Hematopoietic multipotent progenitor cell treated with erythropoietin and hydrocortisone succinate and interleukin-3 and kit ligand, for 15 days (in vitro differentiated cells): ENCODE results near the gene SPRING1.

Source experiments
- DNase-seq: peaks from one replicate; pipeline ENCODE4 v3.0.0-alpha.2; 2015; ENCODE audit warnings: low spot score

Gene SPRING1

GRCh38 chr12:116708826-116709756 lies 28.8 kb downstream of the SPRING1 start:
- DNase-seq, result peak; percentile 17

- no peak for DNase-seq
Observed at GRCh38 chr12:116707751-116708150, 30.1 kb downstream of the SPRING1 start.

GRCh38 chr12:116703214-116703795 lies 34.6 kb downstream of the SPRING1 start:
- peak; percentile 71 for DNase-seq

GRCh38 chr12:116701432-116701831 lies 36.4 kb downstream of the SPRING1 start:
- DNase-seq, result no peak

GRCh38 chr12:116700066-116700465 lies 37.8 kb downstream of the SPRING1 start:
- DNase-seq, result no peak

GRCh38 chr12:116698554-116699075 lies 39.3 kb downstream of the SPRING1 start:
- no peak for DNase-seq

- no peak for DNase-seq
Observed at GRCh38 chr12:116698116-116698515, 39.8 kb downstream of the SPRING1 start.

GRCh38 chr12:116697716-116698115 lies 40.2 kb downstream of the SPRING1 start:
- DNase-seq, result no peak

GRCh38 chr12:116697305-116697704 lies 40.6 kb downstream of the SPRING1 start:
- no peak for DNase-seq

GRCh38 chr12:116695464-116695725 lies 42.5 kb downstream of the SPRING1 start:
- no peak for DNase-seq

GRCh38 chr12:116694653-116695463 lies 43.0 kb downstream of the SPRING1 start:
- no peak for DNase-seq

- no peak for DNase-seq
Observed at GRCh38 chr12:116693286-116694227, 44.3 kb downstream of the SPRING1 start.

- no peak for DNase-seq
Observed at GRCh38 chr12:116692605-116693004, 45.3 kb downstream of the SPRING1 start.

- DNase-seq, result no peak
Observed at GRCh38 chr12:116691636-116692035, 46.2 kb downstream of the SPRING1 start.

- no peak for DNase-seq
Observed at GRCh38 chr12:116691205-116691604, 46.7 kb downstream of the SPRING1 start.

GRCh38 chr12:116689979-116690744 lies 47.7 kb downstream of the SPRING1 start:
- no peak for DNase-seq

- DNase-seq, result no peak
Observed at GRCh38 chr12:116689521-116689920, 48.3 kb downstream of the SPRING1 start.
